ENCODE data around the gene CALR.
"Not testable (repeated sequence)": the region's sequence is repeated elsewhere in the genome, so short reads cannot be mapped to it uniquely, and the experiment has no call there.

The CALR gene

GRCh38 chr19:12948612-12949362 is 10.4 kb downstream of the CALR start:
- intact Hi-C loops (cut with DNase I) = no loop called here
- no peak for DNase-seq

- no peak for DNase-seq
- intact Hi-C loops (cut with DNase I) = no loop called here
These were observed 11.2 kb downstream of the CALR start for GRCh38 chr19:12949363-12950283.

GRCh38 chr19:12952050-12952449 is 13.6 kb downstream of the CALR start:
- DNase-seq; intact Hi-C loops (cut with DNase I): not testable (repeated sequence)

GRCh38 chr19:12952488-12953137 is 14.2 kb downstream of the CALR start:
- intact Hi-C loops (cut with DNase I) = no loop called here
- no peak for DNase-seq

GRCh38 chr19:12953138-12953798 is 14.9 kb downstream of the CALR start:
- intact Hi-C loops (cut with DNase I) = no loop called here
- DNase-seq = peak in 9 of 10 donors; percentile 54 to 95 (median 64)

- intact Hi-C loops (cut with DNase I) = no loop called here
- no peak for DNase-seq
These were observed 15.6 kb downstream of the CALR start for GRCh38 chr19:12953799-12954611.

- DNase-seq = no peak
- intact Hi-C loops (cut with DNase I) = no loop called here
These were observed 16.2 kb downstream of the CALR start for GRCh38 chr19:12954612-12954962.

- intact Hi-C loops (cut with DNase I) = not testable (repeated sequence)
- DNase-seq = peak in 1 of 10 donors; percentile 20
These were observed 17.2 kb downstream of the CALR start for GRCh38 chr19:12955575-12955974.

GRCh38 chr19:12955996-12956395 is 17.6 kb downstream of the CALR start:
- DNase-seq = peak in 1 of 10 donors; percentile 19
- intact Hi-C loops (cut with DNase I) = no loop called here

- peak; percentile 52 to 97 (median 74) for DNase-seq
- intact Hi-C loops (cut with DNase I) = no loop called here
These were observed 18.3 kb downstream of the CALR start, which contains the start of gene GADD45GIP1 for GRCh38 chr19:12956446-12957388. TSS of gene GADD45GIP1 (minus strand) at chr19:12957223. CDS start at chr19:12957212, 11 bp downstream.

- DNase-seq; intact Hi-C loops (cut with DNase I): not testable (repeated sequence)
These were observed 19.1 kb downstream of the CALR start for GRCh38 chr19:12957389-12957952.

- no peak for DNase-seq
- intact Hi-C loops (cut with DNase I) = no loop called here
These were observed 21.1 kb downstream of the CALR start for GRCh38 chr19:12959481-12959880.

GRCh38 chr19:12965017-12965811 is 26.8 kb downstream of the CALR start:
- intact Hi-C loops (cut with DNase I) = no loop called here
- DNase-seq = peak; percentile 54 to 97 (median 80)

- peak in 1 of 10 donors; percentile 25 for DNase-seq
- intact Hi-C loops (cut with DNase I) = no loop called here
These were observed 27.4 kb downstream of the CALR start for GRCh38 chr19:12965812-12966135.

- intact Hi-C loops (cut with DNase I) = no loop called here
These were observed 29.5 kb downstream of the CALR start for GRCh38 chr19:12967907-12968306.

GRCh38 chr19:12969292-12969988 is 31.0 kb downstream of the CALR start, which contains the start of gene DAND5:
TSS of gene DAND5 (plus strand) at chr19:12969576. CDS start at chr19:12969661, 85 bp downstream.
- peak in 7 of 10 donors; percentile 43 to 91 (median 53) for DNase-seq
- intact Hi-C loops (cut with DNase I) = no loop called here

More at GRCh38 chr19:12967907-12968306, 29.5 kb downstream of the CALR start:
- DNase-seq = peak in 1 of 10 donors; percentile 21
